Measurements from ENCODE around the gene VKORC1L1.
"Not testable (repeated sequence)": the region's sequence is repeated elsewhere in the genome, so short reads cannot be mapped to it uniquely, and the experiment has no call there.

VKORC1L1 gene

GRCh38 chr7:65979583-65980477 lies 107.0 kb downstream of the VKORC1L1 start:
- no peak for FAIRE-seq

- FAIRE-seq = no peak
These were observed 107.8 kb downstream of the VKORC1L1 start for GRCh38 chr7:65980478-65981250.

- FAIRE-seq = no peak
These were observed 109.3 kb downstream of the VKORC1L1 start, which contains the start of gene GUSB for GRCh38 chr7:65981965-65982792. GUSB (minus strand) TSS chr7:65982213; CDS start chr7:65982183, 30 bp downstream.

- FAIRE-seq = no peak
These were observed 111.2 kb downstream of the VKORC1L1 start for GRCh38 chr7:65983965-65984658.

GRCh38 chr7:65988084-65988483 lies 115.2 kb downstream of the VKORC1L1 start:
- FAIRE-seq = no peak

GRCh38 chr7:65988503-65988902 lies 115.6 kb downstream of the VKORC1L1 start:
- not testable (repeated sequence) for FAIRE-seq

- FAIRE-seq = no peak
These were observed 116.8 kb downstream of the VKORC1L1 start for GRCh38 chr7:65989694-65990080.

- FAIRE-seq = not testable (repeated sequence)
These were observed 119.0 kb downstream of the VKORC1L1 start for GRCh38 chr7:65991829-65992228.

GRCh38 chr7:65992526-65992925 lies 119.7 kb downstream of the VKORC1L1 start:
- FAIRE-seq = no peak

- FAIRE-seq = not testable (repeated sequence)
These were observed 122.1 kb downstream of the VKORC1L1 start for GRCh38 chr7:65994984-65995383.

GRCh38 chr7:66000823-66001417 lies 128.0 kb downstream of the VKORC1L1 start:
- FAIRE-seq = not testable (repeated sequence)

GRCh38 chr7:66005115-66005671 lies 132.3 kb downstream of the VKORC1L1 start:
- not testable (repeated sequence) for FAIRE-seq

GRCh38 chr7:66007232-66007631 lies 134.4 kb downstream of the VKORC1L1 start:
- FAIRE-seq = no peak
